ENCODE data around the gene METRNL. TPM values are rescaled to one million over a fixed set of nuclear protein-coding genes. Genes with fewer than 3 reads are reported as not detected.

The METRNL gene
- polyA plus RNA-seq, 1 donor = 33.0 TPM

DNA sequence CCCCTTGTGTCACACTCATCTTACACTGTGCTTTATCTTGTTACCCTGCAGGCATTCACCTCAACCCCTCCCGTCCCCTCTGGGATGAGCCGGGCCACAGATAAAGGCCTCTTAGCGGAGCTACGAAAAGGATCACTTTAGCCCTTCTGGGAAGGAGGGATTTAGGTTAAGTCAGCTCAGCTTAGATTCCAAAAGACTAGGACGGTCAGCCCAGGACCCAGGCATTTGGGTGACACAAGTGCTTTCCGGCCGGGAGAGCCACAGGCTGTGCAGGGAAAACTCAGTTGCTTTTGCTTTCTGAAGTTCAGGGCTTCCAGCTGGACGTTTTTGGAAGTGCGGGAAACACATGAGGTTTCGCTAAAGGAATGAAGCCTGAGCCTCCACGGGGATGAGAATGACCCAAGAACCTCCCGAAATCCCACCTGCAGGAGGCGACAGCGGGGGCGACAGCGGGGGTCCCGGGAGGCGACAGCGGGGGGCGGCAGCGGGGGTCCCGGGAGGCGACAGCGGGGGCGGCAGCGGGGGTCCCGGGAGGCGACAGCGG, 11.6 kb upstream of the METRNL start:
- no peak for DNase-seq

DNA sequence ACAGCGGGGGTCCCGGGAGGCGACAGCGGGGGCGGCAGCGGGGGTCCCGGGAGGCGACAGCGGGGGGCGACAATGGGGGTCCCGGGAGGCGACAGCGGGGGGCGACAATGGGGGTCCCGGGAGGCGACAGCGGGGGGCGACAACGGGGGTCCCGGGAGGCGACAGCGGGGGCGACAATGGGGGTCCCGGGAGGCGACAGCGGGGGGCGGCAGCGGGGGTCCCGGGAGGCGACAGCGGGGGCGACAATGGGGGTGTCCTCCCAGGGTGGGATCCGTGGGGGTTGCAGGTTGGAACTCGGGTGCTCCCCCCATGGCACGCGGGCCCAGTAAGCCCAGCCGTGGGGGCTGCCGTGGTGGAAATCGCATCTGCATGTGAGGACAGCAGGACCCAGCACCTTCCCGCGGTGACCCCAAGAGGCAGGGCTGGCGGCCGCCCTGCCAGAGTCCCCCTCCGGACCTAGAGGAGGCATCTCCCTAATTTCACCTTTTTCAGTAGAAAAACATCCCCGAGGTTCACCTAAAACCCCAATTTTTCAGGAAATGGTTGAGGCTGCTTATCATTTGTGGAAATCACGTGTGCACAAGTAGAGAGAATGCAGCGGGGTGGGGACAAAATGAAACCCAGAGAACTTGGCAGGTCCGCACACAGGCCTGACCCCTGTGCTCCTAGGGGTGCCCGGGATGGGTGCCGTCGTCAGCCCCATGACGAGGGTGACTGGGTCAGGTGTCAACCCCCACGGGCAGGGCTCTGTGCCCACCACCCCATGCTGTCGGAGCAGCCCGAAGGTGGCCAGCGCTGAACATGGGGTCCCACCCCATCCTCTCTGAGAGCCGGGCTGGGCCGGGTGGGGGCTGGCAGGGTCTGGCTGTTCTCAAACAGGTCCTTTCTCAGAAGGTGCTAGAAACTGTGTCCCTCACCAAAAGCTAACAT, 10.5 kb upstream of the METRNL start:
- DNase-seq = no peak

- no peak for DNase-seq
Measured at GRCh38 chr17:83069571-83069906, 9.9 kb upstream of the METRNL start.

DNA sequence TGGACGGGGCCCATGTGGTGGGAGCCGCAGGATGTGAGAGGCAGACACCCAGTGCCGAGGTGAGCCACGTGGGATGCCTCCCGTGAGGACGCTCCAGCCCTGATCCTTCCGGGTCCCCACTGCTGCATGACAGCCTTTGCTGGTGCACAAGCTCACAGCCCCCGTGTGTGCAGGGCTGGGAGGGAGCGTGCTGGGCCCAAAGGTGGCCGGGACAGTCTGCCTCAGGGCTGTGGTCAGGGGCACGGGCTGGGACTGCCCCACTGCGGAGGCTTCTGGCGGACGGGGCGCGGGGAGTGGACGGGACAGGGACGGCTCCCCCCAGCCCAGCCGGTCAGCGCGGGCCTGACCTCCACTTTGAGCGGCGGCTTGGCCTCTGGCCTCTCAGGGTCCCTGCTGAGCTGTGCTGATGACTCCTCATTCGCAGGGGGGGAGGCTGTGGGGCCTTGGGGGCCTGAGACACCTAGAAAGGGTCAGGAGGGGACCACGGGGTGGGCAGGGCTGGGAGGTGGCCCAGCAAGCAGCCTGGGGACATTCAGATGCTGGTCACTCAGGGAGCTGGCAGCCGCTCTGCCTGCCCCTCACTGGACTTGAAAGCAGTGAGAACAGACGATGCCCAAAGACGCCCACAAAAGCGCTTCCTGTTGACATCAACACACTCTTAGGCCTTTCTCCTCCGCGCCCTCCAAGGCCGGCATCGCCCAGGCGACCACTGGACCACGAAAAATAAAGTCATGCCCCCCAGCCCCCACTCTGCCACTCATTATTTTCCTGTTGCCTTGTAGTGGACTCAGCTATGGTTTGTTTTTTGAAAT, 9.3 kb upstream of the METRNL start:
- no peak for DNase-seq

DNA sequence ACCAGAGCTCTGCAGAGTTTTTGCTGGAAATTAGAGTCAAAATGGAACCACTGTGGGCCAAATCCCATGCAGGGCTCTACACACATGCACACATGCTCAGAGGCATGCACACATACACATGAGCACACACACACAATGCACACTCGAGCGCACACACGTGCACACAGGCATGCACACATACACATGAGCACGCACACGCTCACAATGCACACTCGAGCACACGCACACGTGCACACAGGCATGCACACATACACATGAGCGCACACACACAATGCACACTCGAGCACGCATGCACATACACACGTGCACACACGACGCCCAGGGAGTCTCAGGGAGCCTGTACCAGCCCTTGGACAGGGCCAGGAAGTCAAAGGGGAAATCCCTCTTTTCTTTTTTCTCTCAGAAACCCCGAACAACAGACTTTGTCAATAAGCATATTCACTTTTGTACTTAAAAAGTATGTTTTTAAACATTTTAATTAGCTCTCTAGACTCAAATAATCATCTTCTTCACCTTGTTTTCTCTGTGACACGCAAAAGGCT, 8.5 kb upstream of the METRNL start:
- DNase-seq = no peak

DNA sequence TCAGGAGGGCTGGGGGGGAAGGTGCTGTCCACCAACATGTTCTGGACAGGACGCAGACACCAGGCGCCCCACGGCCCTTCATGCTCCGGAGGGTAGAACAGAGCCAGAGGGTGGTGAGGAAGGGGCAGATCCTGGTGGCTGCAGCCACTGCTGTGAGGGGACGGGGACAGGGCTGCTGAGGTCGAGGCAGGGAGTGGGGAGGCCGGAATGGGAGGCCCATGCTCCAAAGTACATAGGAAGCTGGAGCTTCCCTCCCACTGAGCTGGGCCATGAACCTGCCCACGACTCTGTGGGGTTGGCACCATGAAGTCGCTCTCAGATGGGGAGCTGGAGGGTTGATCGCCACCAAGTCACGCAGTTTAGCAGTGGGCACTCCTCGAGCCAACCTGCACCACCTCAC, 8.0 kb upstream of the METRNL start:
- DNase-seq = no peak

DNA sequence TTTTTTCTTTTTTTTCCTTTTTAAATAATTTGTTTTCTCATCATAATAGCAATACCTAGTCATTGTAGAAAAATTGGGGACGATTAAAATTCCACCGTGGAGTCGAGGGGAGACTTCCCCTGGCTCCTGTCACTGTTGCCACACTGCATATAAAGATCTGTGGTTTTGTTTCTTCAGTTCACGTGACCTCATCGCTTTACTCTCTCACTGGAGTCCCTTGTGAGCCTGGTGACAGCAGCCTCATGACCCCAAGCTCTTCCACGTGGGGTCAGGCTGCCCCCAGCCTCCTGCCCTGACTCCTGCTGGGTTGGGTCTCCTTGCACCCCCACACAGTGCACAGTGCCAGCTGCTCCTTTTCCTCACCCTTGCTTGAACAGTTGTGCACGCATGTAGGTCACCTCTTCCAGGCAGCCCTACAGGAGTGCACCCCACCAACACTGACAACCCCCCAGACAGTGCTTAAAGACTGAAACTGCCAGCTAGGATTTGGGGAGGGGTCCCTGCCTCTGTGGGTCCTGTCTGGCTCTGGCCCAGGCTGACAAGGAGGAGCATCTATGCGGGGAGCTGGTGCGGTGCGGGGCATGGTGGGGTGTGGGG, 7.3 kb upstream of the METRNL start:
- DNase-seq = no peak

GRCh38 chr17:83072600-83073358, 6.6 kb upstream of the METRNL start:
- DNase-seq = no peak

DNA sequence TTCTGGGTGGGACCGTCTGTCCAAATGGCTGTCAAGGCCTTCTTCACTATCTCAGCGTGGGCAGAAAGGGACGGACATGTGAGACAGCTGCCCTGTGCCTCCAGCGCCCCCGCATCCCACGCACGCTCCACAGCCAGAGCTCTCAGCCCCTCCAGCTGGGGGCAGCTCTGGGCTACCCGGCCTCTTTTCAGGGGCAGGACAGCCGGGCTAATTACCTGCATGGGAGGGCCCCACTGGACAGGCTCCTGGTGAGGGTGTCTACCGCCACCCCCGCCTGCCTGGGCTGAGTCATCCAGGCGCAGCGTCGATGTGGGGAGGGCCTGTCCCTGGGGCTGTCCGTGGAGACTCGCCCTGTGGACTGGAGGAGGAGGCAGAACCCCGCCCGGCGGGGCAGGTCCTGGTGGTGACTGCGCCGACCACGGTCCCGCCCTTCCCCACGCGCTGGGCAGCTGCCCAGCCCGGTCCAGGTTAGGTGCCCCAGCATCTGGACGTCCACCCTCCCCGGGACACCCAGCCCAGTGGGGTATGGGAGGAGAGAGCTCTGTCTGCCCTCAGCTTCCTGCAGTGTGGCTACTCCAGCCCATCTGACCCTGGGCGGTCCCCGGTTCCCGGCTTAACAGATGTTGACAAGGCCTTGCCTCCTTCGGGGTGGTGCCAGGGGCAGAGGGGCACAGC, 5.9 kb upstream of the METRNL start:
- DNase-seq = no peak

GRCh38 chr17:83074486-83075223, 4.8 kb upstream of the METRNL start:
- DNase-seq = no peak

DNA sequence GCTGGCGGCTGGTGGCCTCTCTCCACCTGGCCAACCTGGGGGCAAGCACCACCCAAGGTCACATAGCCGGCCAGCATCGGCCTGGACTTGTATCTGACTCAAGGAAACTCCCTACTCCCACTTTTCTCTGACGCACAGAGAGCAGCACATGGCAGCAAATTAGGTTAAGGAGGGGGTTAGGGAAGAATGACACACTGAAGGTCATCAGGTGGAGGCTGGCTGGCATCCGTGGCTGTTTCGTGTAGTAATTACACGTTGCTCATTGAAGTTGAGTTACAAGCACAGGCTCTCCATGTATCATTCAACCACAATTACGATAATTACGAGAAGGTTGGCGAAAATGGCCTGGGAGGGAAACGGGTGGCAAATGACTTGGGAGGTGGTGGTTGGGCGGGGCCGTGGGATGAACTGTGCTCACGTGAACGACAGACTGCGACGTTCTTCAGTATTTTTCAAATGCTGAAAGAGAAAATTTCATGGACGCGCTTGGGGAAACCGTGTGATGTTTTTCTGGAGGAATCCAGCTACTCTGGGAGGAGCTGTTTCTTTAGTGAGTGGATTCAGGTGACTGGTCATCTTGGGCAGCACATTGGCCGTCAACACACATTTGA, 4.0 kb upstream of the METRNL start:
- DNase-seq = no peak

DNA sequence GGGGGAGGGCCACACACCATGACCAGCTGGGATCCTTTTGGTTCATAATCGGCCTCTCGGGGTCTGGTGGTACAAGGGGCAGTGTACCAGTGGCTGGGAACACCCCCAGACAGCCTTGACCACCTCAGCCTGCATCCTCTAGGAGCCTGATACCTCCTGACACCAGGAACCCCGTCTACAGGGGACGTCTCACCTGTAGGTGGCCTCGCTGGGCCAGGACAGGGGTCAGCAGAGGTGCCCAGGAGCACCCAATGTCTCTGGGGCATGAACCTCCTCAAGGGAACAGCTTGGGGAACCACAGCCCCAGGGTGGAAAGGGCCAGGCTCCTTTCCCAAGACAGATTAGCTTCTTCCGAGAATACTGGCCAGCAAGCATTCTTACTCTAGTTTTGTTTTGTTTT, 2.5 kb upstream of the METRNL start:
- no peak for DNase-seq

GRCh38 chr17:83077411-83077810, 2.0 kb upstream of the METRNL start:
- no peak for DNase-seq

DNA sequence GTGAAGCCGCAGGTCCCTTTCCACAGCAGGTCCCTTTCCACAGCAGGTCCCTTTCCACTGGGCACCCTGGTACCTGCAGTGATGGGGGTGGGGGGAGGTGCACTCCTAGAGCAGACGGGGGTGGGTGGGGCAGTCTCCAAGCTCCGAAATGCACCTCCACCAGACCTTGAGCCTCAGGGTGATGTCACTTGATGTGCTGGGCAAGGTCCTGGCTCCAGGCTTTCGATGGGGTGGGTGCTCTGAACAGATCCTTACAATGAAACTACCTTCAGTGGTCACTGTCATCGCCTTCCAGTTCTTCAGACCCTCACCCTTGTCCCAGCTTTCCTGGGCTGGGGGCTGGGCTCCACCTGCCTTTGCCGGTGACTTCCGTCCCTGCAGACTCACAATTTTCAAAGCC, 1.5 kb upstream of the METRNL start:
- DNase-seq = no peak

DNA sequence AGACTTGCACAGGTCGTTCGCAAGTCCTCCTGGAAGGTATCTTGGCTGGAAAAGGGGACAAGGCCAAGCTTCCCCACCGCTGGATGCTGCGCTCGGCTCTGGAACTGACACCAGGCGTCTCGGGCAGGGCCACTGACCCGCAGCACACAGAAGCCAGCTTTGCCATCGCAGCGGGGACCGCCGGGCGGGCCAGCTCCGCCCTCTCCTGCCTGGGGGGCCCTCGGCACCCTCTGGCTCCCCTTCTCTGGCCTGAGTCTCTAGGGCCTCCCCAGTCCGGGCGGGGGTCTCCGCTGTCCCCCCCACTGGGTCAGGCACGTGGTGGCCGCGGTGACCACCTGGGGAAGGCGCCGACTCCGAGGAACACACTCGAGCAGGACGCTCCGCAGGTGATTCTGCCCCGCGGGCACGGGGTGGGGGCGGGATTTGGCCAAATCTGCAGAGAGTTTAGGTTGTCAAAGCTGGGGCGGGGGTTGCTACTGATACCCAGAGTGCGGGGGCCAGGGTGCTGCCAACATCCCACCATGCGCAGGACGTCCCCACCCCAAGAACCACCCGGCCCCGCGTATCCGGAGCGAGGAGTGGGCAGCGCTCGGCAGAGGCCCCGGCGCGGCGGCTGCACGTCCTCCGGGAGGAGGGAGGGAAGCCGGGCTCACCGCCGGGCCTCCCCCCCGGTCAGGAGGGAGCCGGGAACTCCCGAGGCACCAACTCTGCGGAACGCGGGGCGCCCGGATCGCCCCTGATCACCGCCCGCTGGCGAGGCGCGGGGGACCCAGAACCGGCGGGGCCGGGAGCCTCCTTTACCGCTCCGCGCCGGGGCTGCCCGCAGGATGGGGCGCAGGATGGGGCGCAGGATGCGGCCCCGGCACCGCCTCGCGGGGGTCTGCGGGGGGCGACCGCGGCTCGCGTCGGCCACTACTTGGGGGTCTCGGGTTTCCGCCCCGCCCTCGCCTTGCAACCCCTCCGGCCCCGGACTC, 744 bp upstream of the METRNL start:
- DNase-seq = no peak

DNA sequence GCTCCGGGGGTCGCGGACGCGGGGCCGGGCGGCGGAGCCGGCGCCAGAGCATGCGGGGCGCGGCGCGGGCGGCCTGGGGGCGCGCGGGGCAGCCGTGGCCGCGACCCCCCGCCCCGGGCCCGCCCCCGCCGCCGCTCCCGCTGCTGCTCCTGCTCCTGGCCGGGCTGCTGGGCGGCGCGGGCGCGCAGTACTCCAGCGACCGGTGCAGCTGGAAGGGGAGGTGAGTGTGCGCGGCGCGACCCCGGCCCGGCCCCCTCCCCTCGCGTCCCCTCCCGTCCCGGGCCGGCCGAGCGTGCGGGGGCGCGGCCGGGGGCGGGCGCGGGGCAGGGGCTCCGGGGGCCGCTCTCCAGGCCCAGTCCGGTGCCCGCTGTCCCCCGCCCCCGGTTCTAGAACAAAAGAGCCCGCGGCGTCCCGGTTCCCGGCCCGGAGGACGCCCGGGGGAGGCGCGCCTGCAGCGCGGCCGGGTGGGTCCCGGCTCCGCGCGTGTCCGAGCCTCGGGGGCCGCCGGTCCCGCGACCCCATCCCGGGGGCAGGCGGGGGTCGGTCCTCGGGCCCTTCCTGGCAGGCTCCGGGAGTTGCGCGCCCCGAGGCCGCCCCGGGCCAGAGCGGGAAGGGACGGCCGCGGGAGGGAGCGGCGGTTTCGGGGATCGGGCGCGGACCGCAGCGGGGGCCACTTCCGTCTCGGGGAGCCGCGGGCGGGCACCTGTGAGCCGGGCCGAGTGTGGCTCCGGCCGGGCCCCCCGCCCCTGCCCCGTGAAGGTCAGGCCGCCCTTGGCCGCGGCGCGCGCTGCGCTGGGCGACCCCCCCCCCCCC, 563 bp downstream of the METRNL start:
- no peak for DNase-seq

- DNase-seq = no peak
Measured at GRCh38 chr17:83080579-83080857, 1.1 kb downstream of the METRNL start.

Data from hindlimb muscle (tissue), 1 donor.